Type B pancreatic cell (in vitro differentiated cells): ENCODE measurements around the gene ZC3H7B. TPM values are rescaled to one million over a fixed set of nuclear protein-coding genes. Genes with fewer than 3 reads are reported as not detected.

Experiments
- DNase-seq: peaks from one replicate; pipeline ENCODE4 v3.0.0; 2021; ENCODE audit warnings: mixed read lengths; ENCODE audit not compliant: unreplicated experiment; ENCODE audit errors: extremely low spot score
- H3K27ac Mint-ChIP-seq: 2 replicates; pipeline ENCODE4 v1.8.0; 2021; ENCODE audit warnings: mild to moderate bottlenecking, mixed read lengths
- H3K27me3 Mint-ChIP-seq: 2 replicates; pipeline ENCODE4 v1.8.0; 2021; ENCODE audit warnings: mixed read lengths
- H3K36me3 Mint-ChIP-seq: 2 replicates; pipeline ENCODE4 v1.8.0; 2021; ENCODE audit warnings: mixed read lengths
- H3K4me1 Mint-ChIP-seq: one replicate; pipeline ENCODE4 v1.8.0; 2021; ENCODE audit warnings: mixed read lengths; ENCODE audit not compliant: unreplicated experiment
- H3K4me3 Mint-ChIP-seq: 2 replicates; pipeline ENCODE4 v1.8.0; 2021; ENCODE audit warnings: mild to moderate bottlenecking, mixed read lengths
- H3K9me3 Mint-ChIP-seq: 2 replicates; pipeline ENCODE4 v1.8.0; 2021; ENCODE audit warnings: mixed read lengths
- CTCF ChIP-seq: fragments of 200-600 bp; sonication (generic); conservative IDR thresholded peaks from 2 replicates; pipeline ENCODE4 v1.5.0; 2021; ENCODE audit warnings: antibody characterized with exemption, mild to moderate bottlenecking
- total RNA-seq: library from RNA; stranded (reverse); gene quantifications from 2 replicates; pipeline ENCODE4 v1.2.1, GENCODE V29; 2021; ENCODE audit warnings: low replicate concordance

ZC3H7B gene
- total RNA-seq, 1 donor from 2014 or later: 74.3 TPM

- H3K27me3 Mint-ChIP-seq: no peaks in the 10 kb centered on the region
- H3K27ac Mint-ChIP-seq: no peak overlapping the region
- H3K4me1 Mint-ChIP-seq: peaks cover 14% of the 10 kb centered on the region
- H3K36me3 Mint-ChIP-seq: peaks cover 7% of the 10 kb centered on the region
- H3K9me3 Mint-ChIP-seq: no peaks in the 10 kb centered on the region
- H3K4me3 Mint-ChIP-seq: no peak overlapping the region
- no peak for DNase-seq
- TF ChIP-seq CTCF: no peak
Observed at GRCh38 chr22:41362615-41363014, 61.3 kb downstream of the ZC3H7B start.

- TF ChIP-seq CTCF: no peak
- Mint-ChIP-seq H3K4me1 (peaks cover 15% of the 10 kb centered on the region), H3K4me3 (no peak overlapping the region), H3K27me3 (no peaks in the 10 kb centered on the region), H3K36me3 (peaks cover 3% of the 10 kb centered on the region), H3K27ac (no peak overlapping the region), H3K9me3 (no peaks in the 10 kb centered on the region)
- no peak for DNase-seq
Observed at GRCh38 chr22:41364233-41364632, 62.9 kb downstream of the ZC3H7B start.

- H3K4me1 Mint-ChIP-seq: peaks cover 8% of the 10 kb centered on the region
- no peaks in the 10 kb centered on the region for H3K27me3 Mint-ChIP-seq
- H3K36me3 Mint-ChIP-seq: no peaks in the 10 kb centered on the region
- no peak overlapping the region for H3K4me3 Mint-ChIP-seq
- no peak overlapping the region for H3K27ac Mint-ChIP-seq
- DNase-seq: no peak
- no peaks in the 10 kb centered on the region for H3K9me3 Mint-ChIP-seq
- TF ChIP-seq CTCF: no peak
Observed at GRCh38 chr22:41364955-41365354, 63.6 kb downstream of the ZC3H7B start.

- Mint-ChIP-seq H3K27me3 (no peaks in the 10 kb centered on the region), H3K27ac (no peak overlapping the region), H3K4me3 (no peak overlapping the region), H3K4me1 (peaks cover 5% of the 10 kb centered on the region), H3K36me3 (no peaks in the 10 kb centered on the region), H3K9me3 (no peaks in the 10 kb centered on the region)
- no peak for TF ChIP-seq CTCF
- no peak for DNase-seq
Observed at GRCh38 chr22:41365425-41365824, 64.1 kb downstream of the ZC3H7B start.

GRCh38 chr22:41366323-41367029 is 65.2 kb downstream of the ZC3H7B start:
- Mint-ChIP-seq H3K36me3 (no peaks in the 10 kb centered on the region), H3K27ac (no peak overlapping the region), H3K9me3 (no peaks in the 10 kb centered on the region), H3K4me1 (peaks cover 5% of the 10 kb centered on the region), H3K27me3 (no peaks in the 10 kb centered on the region), H3K4me3 (no peak overlapping the region)
- TF ChIP-seq CTCF: no peak
- no peak for DNase-seq
